Measurements from ENCODE around the gene OR14I1.

The OR14I1 gene

DNA sequence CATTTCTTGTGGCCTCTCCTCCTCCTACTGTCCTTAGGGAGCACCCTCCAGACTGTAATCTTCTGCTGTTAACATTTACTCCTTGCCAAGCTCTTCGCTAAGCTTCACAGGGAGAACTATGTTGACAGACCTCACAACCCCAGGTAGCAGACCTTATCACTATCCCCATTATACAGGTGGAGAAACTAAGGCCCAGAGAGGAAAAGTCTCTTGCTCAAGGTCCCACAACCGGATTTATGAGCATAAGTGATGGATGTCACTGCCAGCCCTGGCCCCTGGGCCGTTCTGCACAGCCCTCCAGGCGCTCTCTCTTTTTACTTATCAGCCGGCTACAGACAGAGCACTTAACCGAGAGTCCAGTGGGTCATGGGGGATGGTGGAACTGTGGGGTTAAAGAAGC is 34.9 kb upstream of the OR14I1 start:
- H3K4me3 ChIP-seq (ENCODE audit: low read depth, low read length): no peak overlapping the region
- TF ChIP-seq CTCF (conservative IDR thresholded peaks at IDR 0.05; ENCODE audit: low read depth, low read length): no peak
- no peak for DNase-seq (ENCODE audit: low read depth)

GRCh38 chr1:248736977-248737376 is 34.4 kb upstream of the OR14I1 start:
- no peak overlapping the region for H3K4me3 ChIP-seq (ENCODE audit: low read depth, low read length)
- no peak for TF ChIP-seq CTCF (conservative IDR thresholded peaks at IDR 0.05; ENCODE audit: low read depth, low read length)
- no peak for DNase-seq (ENCODE audit: low read depth)

DNA sequence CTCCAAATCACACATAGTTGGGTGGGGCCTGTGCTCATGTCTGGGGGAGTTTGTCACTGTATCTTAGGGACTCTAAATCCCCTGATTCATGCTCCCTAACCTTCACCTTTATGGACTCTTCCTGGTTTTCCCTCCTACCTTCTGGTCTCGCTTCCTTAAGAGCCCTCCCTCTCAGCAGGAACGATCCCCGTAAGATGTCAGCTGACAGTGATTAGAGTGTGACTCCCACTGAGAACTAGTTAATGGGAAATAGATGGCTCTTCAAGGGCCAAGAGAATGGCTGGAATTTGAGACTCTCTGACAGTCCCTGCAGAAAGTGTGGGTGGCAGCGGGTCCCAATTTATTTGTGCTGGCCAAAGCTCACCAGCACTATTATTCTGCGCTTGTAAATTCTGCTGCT is 31.0 kb upstream of the OR14I1 start:
- TF ChIP-seq CTCF (conservative IDR thresholded peaks at IDR 0.05; ENCODE audit: low read depth, low read length): no peak
- no peak overlapping the region for H3K4me3 ChIP-seq (ENCODE audit: low read depth, low read length)

GRCh38 chr1:248730507-248731335 is 28.2 kb upstream of the OR14I1 start:
- DNase-seq (ENCODE audit: low read depth): no peak
- no peak overlapping the region for H3K4me3 ChIP-seq (ENCODE audit: low read depth, low read length)
- no peak for TF ChIP-seq CTCF (conservative IDR thresholded peaks at IDR 0.05; ENCODE audit: low read depth, low read length)

More for the DNA sequence above, 31.0 kb upstream of the OR14I1 start:
- DNase-seq (ENCODE audit: low read depth): no peak

DNA sequence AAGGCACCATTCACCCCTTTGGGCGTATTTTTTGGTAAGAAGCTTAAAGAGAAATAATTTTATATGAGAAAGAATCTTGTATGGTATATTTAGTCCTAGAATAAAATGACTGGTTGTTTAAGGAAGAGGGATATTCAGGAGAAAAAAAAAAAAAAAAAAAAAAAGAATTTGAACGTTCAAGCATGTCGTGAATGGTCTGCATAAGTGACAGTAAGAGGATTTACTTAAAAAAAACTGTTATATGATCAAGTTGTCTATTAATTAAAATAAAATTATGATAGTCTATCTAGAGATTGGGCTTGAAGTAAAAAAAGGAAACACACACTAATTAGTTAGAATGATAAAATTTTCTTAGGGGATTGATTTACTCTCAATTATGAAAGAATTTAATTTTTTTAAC is 11.7 kb upstream of the OR14I1 start:
- DNase-seq (ENCODE audit: low read depth): peak; percentile 13
- H3K4me3 ChIP-seq (ENCODE audit: low read depth, low read length): no peak overlapping the region
- TF ChIP-seq CTCF (conservative IDR thresholded peaks at IDR 0.05; ENCODE audit: low read depth, low read length): no peak

GRCh38 chr1:248710305-248710900 is 7.8 kb upstream of the OR14I1 start:
- no peak for TF ChIP-seq CTCF (conservative IDR thresholded peaks at IDR 0.05; ENCODE audit: low read depth, low read length)
- no peak for DNase-seq (ENCODE audit: low read depth)
- H3K4me3 ChIP-seq (ENCODE audit: low read depth, low read length): no peak overlapping the region

GRCh38 chr1:248704606-248705005 is 2.0 kb upstream of the OR14I1 start:
- TF ChIP-seq CTCF (conservative IDR thresholded peaks at IDR 0.05; ENCODE audit: low read depth, low read length): no peak
- no peak for DNase-seq (ENCODE audit: low read depth)
- H3K4me3 ChIP-seq (ENCODE audit: low read depth, low read length): no peak overlapping the region

All from choroid plexus epithelial cell (primary cell).